MCF 10A (cell line): Measurements from ENCODE around the gene ABL2. TPM values are rescaled to one million over a fixed set of nuclear protein-coding genes. Genes with fewer than 3 reads are reported as not detected.

Source experiments
- BruUV-seq: library from RNA; stranded (reverse); fragments of 400-500 nt; replicated peaks from 2 replicates; lab custom pipeline; 2021; lab: Mats Ljungman, UMichigan
- CTCF ChIA-PET: fragments of 300-600 bp; sonication (Branson Sonifier 250); formaldehyde crosslinking; extraction: SDS; loops from one replicate; lab custom pipeline; 2021; ENCODE audit warnings: antibody characterized with exemption, inconsistent platforms; lab: Yijun Ruan, JAX
- POLR2A ChIA-PET: fragments of 300-600, 350-650 bp; sonication (Branson Sonifier 250); formaldehyde crosslinking; extraction: SDS; loops from one replicate; lab custom pipeline; 2020; ENCODE audit warnings: antibody characterized with exemption, inconsistent platforms; lab: Yijun Ruan, JAX
- DNase-seq: peaks from one replicate; pipeline ENCODE4 v3.0.0-alpha.2; 2018; ENCODE audit not compliant: unreplicated experiment
- H3K27ac Mint-ChIP-seq: one replicate; pipeline ENCODE4 v1.8.0; 2022; ENCODE audit warnings: mild to moderate bottlenecking, low read depth, mixed read lengths; ENCODE audit not compliant: unreplicated experiment
- H3K27me3 Mint-ChIP-seq: one replicate; pipeline ENCODE4 v1.8.0; 2022; ENCODE audit warnings: mixed read lengths; ENCODE audit not compliant: insufficient read depth, unreplicated experiment
- H3K36me3 Mint-ChIP-seq: one replicate; pipeline ENCODE4 v1.8.0; 2022; ENCODE audit warnings: mild to moderate bottlenecking, moderate library complexity, mixed read lengths; ENCODE audit not compliant: insufficient read depth, unreplicated experiment
- H3K4me1 Mint-ChIP-seq: one replicate; pipeline ENCODE4 v1.8.0; 2022; ENCODE audit warnings: mixed read lengths; ENCODE audit not compliant: insufficient read depth, unreplicated experiment
- H3K4me3 Mint-ChIP-seq: one replicate; pipeline ENCODE4 v1.8.0; 2022; ENCODE audit warnings: mild to moderate bottlenecking, moderate library complexity, mixed read lengths; ENCODE audit not compliant: unreplicated experiment
- H3K9me3 Mint-ChIP-seq: one replicate; pipeline ENCODE4 v1.8.0; 2022; ENCODE audit warnings: mixed read lengths; ENCODE audit not compliant: unreplicated experiment
- CTCF ChIP-seq: fragments of 200-600 bp; IDR thresholded peaks from one replicate; pipeline ENCODE4 v1.8.0; 2022; ENCODE audit warnings: antibody characterized with exemption, mild to moderate bottlenecking; ENCODE audit not compliant: unreplicated experiment
- intact Hi-C: fragments of 100-400 bp; cut with micrococcal nuclease; formaldehyde crosslinking; loops from 2 replicates; pipeline ENCODE4 v1.14.1; 2022
- total RNA-seq: library from RNA; stranded (reverse); gene quantifications from 2 replicates; pipeline ENCODE4 v1.2.3, GENCODE V29; 2022

The ABL2 gene
- total RNA-seq, 1 experiment from 2014 or later, result 109 TPM

GRCh38 chr1:179077396-179077795, 152.1 kb downstream of the ABL2 start:
- Mint-ChIP-seq H3K27me3 (no peaks in the 10 kb centered on the region), H3K4me1 (peaks cover 7% of the 10 kb centered on the region), H3K36me3 (peaks cover 17% of the 10 kb centered on the region), H3K9me3 (no peaks in the 10 kb centered on the region), H3K27ac (no peak overlapping the region), H3K4me3 (no peak overlapping the region)
- ChIA-PET POLR2A (no interaction called here), CTCF (interaction anchor here (0.6 to 10.0 kb wide), 9 partner anchors 15 to 1047 kb away, joined by 3 to 134 read pairs (median 5); partner anchors contain the start of gene AXDND1)
- TF ChIP-seq CTCF, result no peak
- BruUV-seq, result no TSS peak
- intact Hi-C loops, result no loop called here
- DNase-seq, result no peak

GRCh38 chr1:179066471-179066870, 163.0 kb downstream of the ABL2 start:
- Mint-ChIP-seq H3K36me3 (peaks cover 59% of the 10 kb centered on the region), H3K27me3 (no peaks in the 10 kb centered on the region), H3K27ac (no peak overlapping the region), H3K9me3 (no peaks in the 10 kb centered on the region), H3K4me3 (no peak overlapping the region), H3K4me1 (no peaks in the 10 kb centered on the region)
- no peak for DNase-seq
- BruUV-seq, result no TSS peak
- TF ChIP-seq CTCF, result no peak
- intact Hi-C loops, result no loop called here
- CTCF ChIA-PET, result interaction anchor here (1.3 to 1.6 kb wide), 3 partner anchors 14 to 748 kb away, joined by 3 to 8 read pairs (median 3); partner anchors contain the start of gene TOR3A
- POLR2A ChIA-PET, result no interaction called here

GRCh38 chr1:179061360-179062282, 167.9 kb downstream of the ABL2 start:
- H3K4me3 Mint-ChIP-seq, result no peak overlapping the region
- H3K9me3 Mint-ChIP-seq, result no peaks in the 10 kb centered on the region
- no peak for DNase-seq
- ChIA-PET POLR2A (interaction anchor here (0.7 to 0.9 kb wide), 2 partner anchors 40 to 80 kb away, joined by 3 to 6 read pairs; no protein-coding TSS in a partner anchor), CTCF (interaction anchor here (7.0 kb wide), 1 partner anchor 18 kb away, joined by 56 read pairs; the partner anchor contains the start of gene TOR3A)
- no peak for TF ChIP-seq CTCF
- intact Hi-C loops, result no loop called here
- no TSS peak for BruUV-seq
- H3K27me3 Mint-ChIP-seq, result no peaks in the 10 kb centered on the region
- H3K36me3 Mint-ChIP-seq, result peaks cover 40% of the 10 kb centered on the region
- H3K4me1 Mint-ChIP-seq, result peaks cover 13% of the 10 kb centered on the region
- no peak overlapping the region for H3K27ac Mint-ChIP-seq
